NCI-H2029 (cell line): ENCODE data around the gene SRSF4.

Source experiments
- DNase-seq: peaks from one replicate; lab custom pipeline; 2025; lab: John Stamatoyannopoulos, UW

Gene SRSF4

DNA sequence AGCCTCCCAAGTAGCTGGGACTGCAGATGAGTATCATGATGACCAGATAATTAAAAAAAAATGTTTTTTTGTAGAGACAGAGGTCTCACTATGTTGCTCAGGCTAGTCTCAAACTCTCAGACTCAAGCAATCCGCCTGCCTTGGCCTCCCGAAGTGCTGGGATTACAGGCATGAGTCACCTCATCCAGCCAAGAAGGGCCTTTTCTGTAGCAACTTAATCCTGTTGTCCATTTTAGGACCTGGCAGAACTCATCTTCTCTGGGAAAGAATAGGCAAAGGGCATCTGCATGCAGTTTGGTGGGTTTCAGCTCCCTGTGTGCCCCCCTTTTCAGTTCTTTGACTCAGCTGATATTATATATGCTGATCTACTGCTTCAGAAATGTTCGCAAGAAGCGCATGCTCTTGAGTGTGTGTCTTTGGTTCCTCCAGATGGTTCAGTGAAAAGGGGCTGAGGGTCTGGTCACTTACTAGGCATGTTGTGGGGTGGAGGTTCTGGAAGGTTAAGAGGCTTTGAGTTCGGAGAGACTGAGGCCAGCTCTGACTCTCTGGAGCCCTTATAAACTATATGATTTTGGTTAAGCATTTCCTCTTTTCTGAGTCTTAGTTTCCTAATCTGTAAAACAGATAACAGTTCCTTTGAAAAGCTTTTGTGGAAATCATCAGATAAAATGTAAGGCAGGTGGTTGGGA is 19.4 kb upstream of the SRSF4 start:
- no peak for DNase-seq

DNA sequence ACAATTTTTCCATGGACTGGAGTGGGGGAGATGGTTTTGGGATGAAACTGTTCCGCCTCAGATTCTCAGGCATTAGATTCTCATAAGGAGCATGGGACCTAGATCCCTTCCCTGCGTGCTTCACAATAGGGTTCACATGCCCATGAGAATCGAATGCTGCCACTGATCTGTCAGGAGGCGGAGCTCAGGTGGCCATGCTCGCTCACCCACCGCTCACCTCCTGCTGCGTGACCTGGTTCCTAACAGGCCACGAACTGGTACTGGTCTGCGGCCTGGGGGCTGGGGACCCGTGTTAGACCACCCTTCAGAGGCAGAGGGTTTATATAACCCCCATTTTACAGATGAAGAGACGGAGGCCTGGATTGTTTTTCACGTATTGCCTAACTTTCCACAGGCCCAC is 16.3 kb upstream of the SRSF4 start:
- no peak for DNase-seq

DNA sequence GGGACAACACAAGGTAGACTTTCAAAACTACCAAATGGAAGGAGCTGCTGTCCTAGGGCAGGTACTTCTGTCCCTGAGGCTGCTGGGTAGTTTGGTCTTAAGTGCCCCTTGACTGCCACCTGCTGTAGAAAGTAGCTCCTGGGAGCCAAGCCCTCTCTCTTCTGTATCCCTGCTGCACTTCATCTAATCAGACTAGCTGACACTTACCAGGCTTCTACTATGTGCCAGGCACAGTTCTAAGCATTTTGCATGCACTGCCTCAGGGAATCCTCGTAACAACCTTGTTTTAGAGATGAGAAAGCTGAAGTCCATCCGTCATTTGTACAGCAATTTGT is 15.9 kb upstream of the SRSF4 start:
- peak; percentile 46 for DNase-seq

DNA sequence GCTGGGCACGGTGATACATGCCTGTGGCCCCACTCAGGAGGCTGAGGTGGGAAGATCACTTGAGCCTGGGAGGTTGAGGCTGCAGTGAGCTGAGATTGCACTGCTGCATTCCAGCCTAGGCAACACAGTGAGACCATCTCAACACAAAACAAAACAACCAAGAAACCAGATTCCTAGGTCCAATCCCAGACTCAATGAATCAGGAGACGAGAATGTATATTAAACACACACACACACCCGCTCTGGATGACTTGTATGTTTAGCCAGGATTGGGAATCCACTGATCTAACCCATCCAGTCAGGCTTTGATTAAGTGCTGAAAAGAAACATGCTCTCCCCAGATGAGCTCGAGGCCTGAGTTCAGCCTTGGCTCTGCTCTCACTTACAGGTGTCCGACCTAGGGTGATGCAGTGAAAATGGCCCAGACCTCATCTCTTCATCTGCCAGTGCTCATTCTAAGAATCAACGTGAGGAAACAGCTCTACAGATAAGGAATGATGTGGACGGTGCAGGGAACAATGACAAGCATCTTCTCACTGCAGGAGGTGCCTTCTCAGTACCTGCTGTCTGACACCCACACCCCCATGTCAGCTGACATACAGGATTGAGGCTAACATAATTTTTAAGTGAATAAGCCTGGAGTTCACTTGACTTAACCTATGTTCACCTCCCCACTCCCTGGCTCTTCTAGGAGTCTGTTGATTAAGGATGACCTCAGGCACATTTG is 15.3 kb upstream of the SRSF4 start:
- no peak for DNase-seq

DNA sequence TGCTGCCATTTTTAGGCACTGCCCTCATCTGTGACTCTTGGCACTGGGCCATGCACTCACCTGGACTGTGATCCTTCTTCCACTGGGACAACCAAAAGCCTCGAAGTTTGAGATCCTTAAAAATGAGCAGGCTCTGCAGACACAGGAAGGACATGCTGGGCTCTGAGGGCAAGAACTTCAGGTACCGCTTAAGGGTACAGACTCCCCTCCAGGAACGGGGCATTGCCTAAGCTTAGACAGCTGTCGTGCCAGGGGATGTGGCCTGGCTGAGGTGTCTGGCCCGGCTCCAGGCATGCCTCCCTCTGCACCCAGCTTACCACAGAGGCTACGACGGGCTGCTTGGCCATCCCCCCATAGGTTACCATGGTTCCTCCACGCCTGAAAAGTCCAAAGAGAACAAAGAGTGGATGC is 14.2 kb upstream of the SRSF4 start:
- DNase-seq, result peak; percentile 49

DNA sequence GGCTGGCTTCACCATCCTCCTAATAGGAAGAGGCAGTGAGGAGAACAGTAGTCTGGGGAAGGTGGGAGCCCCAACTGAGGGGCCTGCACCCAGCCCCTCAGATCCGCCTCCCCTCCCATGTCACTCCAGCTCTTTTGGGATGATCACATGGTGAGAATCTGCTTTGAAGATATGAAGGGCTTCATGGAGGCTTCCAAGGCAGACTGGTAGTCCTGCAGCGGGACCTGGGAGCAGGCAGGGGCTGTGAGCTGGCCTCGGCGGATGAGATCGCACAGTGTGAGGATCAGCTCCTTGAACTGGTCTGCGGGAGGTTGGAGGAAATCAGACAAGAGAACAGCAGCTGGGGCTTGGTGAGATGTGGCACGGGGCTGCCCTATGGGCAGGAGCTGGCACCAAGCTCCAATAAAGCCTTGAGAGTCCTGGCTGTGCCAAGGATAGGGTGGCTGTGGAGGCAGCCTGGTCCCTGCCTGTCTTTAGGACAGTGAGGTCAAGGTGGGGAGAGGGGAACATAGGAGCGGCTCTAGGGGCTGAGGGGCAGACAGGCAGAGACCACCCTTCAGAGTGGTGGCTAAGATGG is 12.3 kb upstream of the SRSF4 start:
- DNase-seq, result no peak

DNA sequence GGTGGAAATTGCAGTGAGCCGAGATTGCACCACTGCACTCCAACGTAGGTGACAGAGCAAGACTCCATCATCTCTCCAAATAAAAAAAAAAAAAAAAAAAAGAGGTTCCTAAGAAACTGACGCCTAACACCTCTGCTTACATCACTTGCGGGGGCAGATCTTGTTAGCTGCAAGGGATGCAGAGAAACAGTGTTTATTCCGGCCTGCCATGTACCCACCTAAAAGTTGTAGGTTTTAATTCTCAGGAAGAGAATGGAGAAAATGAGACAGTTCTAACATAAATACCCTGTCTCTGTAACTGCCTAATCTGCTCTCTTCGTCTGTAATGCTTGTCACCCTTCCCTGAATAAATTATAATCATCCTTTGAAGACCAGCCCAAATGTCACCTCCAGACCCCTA is 9.0 kb upstream of the SRSF4 start:
- DNase-seq, result no peak

DNA sequence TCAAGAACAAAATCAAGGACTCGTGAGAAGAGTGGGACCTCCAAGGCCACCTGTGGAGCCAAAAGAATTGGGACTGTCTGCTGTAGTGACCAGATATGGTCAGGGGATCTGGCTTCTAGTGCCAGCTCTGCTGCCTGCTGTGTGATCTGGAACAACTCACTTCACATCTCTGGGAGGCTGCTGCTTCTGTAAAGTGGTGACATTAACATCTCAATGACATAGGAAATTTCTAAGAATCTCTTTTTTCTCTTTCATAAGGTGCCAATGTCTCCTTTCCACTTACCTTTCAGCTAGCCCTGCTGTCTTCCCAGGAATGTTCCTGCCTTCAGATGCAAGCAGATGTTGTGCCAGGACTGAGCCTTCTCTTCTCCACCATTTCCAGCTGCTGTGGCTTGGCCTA is 5.0 kb upstream of the SRSF4 start:
- DNase-seq, result no peak

DNA sequence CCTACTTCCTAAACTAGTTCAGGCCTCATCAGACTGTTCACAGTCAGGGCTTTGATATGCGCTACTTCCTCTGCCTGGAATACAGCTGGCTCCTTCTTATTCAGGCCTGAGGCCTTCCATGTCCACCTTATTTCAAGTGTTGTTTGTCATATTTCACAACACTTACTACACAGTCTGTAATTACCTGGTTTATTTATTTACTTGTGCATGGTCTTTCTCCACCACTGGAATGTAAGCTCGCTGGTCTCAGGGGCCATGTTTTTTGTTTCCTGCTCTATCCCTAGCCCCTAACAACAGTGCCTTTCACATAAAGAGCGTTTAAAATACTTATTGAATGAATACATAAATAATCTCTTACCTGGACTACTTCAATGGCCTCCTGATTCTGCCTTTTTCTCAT is 4.6 kb upstream of the SRSF4 start:
- DNase-seq, result no peak

DNA sequence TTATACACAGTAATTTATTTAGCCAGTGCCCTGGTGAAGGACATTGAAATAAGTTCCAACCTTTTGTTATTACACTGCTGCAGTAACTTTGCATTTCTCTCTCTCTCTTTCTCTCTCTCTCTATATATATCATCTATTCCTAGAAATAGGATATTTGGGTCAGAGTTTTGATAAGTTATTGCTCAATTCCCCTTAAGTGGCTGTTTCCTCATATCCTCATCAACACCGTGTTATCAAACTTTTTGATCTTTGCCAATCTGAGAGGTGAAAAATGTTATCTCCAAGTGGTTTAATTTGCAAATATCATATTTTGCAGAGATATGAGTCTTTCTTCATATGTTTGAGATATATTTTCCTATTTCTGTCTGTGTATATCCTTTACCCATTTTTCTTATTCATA is 1.6 kb upstream of the SRSF4 start:
- no peak for DNase-seq

DNA sequence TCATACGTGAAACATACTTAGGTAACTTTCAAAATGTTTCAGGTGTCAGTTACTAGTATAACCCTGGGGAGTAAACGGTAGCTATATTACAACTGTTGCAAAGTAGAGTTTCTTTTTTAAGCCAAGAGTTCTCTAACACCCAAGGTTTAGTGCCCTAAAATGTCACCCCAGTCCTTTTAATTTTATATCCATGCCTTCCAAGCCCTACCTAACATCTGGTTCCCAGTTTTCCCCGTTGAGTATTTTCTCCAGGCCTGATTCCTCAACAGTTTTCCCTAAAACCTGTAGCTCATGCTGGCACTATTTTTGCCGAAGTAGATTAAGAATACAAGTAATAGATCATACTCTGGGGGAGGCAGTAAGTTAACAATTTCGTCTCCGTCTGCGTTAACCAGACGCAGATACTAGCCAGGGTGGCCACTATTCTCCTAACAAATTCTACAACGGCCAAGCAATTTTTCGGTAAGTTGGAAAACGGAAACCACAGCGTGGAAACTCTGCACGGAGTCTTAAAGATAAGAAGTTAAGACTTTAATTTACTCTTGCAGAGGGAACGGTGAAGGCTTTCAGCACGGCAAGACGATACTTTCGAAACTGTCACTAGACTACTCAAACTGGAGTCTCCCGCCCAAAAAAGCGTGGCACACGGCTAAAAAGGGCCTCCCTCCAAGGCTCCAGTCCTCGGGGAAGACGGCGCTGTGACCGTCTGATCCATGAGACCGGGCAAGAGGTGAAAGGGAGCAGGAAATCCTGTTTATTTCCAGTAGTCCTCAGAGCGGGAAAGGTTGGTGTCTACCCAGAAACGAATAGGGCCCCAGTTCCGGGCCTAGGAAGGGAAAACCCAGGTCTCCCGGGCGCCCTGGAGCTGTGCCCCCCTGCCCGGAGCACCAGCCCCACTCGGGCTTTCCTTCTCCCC is 945 bp downstream of the SRSF4 start:
- peak; percentile 36 for DNase-seq

DNA sequence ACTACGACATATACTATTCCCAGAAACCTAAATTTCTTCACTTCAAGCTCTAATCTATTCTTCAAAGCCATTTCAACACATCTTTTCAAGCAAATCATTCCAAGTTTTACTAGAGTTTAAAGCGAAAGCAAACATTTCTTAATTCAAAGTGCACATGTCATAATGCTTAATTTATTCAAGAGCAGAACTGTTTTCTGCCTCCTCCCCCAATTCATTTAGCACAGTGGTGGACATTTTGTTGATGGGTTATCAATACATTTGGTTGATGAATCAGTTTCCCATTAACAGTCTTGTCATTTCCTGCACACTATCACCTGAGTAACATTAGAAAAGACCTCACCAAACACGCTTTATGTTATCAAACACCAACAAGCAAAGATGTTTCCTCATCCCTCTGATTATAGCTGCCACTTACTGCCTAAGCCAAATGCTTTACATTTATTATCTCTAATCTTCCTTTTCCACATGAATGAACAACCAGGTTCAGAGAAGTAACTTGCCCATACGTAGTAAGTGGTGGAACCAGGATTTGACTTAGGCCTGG is 2.0 kb downstream of the SRSF4 start:
- no peak for DNase-seq

DNA sequence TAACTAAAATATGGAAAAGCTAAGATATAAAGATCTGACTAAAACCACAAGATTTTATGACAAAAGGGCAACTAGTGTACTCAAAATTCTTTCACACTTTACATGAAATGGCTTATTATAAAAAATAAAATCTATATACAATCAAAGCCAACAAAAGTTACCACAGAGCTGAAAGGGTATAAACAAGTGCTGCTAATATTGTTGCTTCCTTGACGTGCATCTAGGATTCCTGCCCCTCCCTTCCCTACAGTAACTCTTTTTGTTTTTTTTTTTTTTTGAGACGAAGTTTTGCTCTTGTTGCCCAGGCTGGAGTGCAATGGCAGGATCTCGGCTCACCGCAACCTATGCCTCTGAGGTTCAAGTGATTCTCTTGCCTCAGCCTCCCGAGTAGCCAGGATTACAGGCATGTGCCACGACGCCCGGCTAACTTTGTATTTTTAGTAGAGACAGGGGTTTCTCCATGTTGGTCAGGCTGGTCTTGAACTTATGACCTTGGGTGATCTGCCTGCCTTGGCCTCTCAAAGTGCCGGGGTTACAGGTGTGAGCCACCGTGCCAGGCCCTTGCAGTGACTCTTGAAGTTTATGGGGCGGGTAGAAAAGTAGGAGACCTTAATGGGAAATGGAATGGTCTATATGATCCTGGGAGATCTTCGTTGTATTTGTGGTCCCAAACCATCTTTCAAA is 4.5 kb downstream of the SRSF4 start:
- DNase-seq, result no peak

DNA sequence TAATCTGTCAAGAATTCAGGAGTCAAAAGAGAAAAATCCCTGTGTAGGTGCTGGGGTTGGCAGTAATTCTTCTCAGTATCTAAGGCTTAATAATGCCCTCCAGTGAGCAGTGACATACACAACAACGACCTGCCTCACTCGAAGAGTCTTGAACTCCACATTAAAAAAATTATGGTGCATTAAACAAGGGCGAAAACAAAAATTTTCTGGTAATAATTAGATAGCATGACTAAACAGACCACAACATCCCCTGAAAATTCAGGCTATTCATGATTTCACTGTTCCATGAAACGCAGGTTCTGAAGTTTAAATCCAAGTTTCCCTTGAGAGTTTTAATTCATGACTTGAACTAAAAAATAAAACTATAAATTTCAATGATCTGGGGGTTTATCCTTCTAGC is 5.1 kb downstream of the SRSF4 start:
- no peak for DNase-seq

DNA sequence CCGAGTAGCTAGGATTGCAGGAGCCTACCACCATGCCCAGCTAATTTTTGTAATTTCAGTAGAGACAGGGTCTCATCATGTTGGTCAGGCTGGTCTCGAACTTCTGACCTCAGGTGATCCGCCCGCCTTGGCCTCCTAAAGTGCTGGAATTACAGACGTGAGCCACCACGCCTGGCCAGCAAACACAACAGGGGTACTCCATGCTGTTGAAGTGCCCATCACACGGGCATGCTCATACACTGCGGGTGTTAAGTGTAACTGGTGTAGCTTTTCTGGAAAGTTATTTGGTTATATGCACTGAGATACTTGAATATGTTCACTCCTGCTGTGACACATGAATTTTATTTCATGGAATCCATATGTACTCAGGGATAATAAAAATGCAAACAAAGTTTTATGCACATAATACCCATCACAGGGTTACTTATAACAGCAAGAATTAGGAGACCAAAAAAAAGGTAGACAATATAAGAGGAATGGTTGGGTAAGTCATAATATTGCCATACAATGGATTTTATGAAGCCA is 9.2 kb downstream of the SRSF4 start:
- DNase-seq, result no peak

DNA sequence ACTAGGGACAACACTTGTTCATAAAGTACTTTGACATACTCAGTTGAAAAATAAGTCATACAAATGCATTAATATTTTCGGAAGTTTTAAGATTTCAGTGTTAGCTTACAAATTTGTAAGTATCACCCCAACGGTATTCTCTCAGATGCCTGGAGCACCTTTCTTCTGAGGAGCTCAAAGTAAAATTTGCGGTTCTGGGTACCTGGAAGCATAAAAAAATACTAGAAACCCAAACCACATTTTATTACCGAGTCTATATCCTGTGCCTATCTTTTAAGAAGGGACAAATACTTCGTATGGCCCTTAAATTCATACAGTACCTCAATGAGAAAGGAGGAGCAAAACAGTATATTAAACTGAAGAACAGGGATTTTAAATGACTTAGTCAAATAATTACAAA is 10.2 kb downstream of the SRSF4 start:
- DNase-seq, result no peak

DNA sequence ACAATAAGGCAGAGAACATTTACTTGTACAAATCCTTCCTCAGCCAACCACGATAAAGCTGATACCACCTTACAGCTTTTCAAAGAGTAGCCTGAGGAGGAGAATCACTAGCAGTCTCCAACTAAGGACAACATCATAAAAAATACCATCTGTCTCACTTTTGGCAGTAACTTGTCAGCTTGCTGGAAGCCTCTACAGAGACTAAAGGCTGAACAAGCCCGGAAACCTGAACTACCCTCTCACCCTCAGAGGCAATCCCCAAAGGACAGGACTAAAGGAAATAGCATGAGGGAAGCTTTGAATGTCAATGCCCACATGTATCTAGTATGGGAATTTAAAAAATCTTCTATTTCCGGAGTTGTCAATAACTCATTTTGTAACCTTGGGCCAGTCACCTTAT is 10.6 kb downstream of the SRSF4 start:
- no peak for DNase-seq

DNA sequence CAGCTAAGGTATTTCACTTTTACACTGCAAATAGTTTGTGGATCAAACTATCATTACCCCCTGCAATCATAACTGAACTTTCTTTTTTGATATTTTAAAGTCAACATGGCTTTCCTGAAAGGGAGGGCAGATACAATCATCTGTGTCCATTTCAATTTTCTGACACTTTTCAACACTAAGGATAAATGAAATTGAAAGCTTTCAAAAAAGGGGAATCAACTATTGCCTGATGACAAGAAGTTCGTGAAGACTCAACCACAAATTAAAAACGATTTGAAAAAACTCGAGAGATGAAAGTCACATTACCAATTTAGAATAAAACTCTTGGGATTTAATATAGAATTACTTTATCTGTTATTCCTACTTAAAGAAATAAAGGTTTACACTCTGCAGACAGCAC is 11.7 kb downstream of the SRSF4 start:
- DNase-seq, result no peak

DNA sequence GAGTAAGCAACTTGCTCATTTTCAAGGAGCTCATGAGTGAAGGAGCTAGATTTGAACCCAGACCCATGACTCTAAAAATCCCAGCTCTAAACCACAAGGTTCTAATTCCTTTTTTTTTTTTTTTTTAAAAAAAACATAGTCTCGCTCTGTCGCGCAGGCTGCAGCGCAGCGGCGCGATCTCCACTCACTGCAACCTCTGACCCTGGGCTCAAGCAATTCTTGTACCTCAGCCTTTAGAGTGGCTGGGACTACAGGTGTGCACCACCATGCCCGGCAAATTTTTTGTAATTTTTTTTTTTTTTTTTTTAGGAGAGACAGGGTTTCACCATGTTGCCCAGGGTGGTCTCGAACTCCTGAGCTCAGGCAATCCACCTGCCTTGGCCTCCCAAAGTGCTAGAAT is 13.8 kb downstream of the SRSF4 start:
- DNase-seq, result no peak

DNA sequence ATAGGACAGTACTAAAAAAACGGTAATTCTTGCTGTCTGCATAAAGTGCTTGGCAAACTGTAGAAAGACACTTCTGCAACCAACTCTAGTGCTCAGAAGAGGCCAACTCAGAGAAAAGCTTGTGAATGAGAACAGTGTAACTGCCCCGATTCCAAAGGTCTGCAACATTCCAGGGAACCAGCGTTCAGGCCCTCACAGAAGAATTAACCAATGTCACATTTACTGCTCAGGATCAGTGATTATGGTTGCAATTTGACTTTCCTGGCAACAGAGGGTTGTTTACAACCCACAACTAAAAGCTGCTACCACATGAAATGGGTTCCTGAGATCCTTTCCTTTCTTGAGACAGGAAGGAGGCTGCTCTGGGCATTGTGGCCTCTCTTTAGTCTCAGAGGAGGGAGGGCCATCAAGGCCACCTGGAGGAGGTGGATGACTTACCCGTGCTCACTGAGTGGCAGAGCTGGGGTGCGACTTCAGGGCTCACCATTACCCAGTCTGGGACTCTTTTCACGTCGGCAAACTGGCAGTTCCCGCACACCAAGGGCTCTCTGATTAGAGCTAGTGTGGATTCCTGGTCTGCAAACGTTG is 15.3 kb downstream of the SRSF4 start:
- no peak for DNase-seq

DNA sequence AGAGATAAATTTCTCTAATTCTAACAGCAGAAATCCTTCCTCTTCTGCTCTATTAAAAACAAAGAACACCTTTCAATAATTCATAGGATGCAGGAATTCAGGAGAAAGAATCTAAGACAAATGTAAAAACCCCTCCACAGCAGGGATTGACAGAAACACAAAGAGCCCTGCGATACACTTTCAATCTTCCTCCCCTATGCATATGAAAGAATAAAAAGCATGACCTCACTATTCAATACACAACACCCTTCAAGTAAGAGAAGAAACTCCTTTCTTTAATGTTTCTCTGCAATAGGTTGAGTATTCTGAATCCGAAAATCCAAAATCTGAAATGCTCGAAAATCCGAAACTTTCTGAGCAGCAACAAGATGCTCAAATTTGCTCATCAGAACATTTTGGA is 17.1 kb downstream of the SRSF4 start:
- no peak for DNase-seq
